Non-pigmented ciliary epithelial cell (primary cell): Measurements from ENCODE around the gene AKAP3.

ENCODE experiments used
- DNase-seq: peaks from one replicate; pipeline ENCODE4 v3.0.0-alpha.2; 2010; ENCODE audit warnings: low read depth

Gene AKAP3

DNA sequence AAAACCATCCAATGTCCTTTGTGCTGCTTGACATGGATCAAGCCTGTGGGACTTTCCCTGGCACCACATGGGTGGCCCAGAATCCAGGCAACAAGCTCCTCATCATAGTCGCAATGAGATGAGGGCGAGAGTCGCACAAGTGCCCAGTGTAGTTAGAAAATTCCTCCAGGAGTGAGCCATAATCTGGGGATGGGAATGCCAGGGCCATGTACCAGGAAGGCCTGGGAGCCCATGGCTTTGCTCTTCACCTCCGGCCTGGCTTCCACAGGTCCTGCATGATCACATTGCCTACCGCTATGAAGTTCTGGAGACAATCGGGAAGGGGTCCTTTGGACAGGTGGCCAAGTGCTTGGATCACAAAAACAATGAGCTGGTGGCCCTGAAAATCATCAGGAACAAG lies 53.0 kb downstream of the AKAP3 start:
- no peak for DNase-seq

DNA sequence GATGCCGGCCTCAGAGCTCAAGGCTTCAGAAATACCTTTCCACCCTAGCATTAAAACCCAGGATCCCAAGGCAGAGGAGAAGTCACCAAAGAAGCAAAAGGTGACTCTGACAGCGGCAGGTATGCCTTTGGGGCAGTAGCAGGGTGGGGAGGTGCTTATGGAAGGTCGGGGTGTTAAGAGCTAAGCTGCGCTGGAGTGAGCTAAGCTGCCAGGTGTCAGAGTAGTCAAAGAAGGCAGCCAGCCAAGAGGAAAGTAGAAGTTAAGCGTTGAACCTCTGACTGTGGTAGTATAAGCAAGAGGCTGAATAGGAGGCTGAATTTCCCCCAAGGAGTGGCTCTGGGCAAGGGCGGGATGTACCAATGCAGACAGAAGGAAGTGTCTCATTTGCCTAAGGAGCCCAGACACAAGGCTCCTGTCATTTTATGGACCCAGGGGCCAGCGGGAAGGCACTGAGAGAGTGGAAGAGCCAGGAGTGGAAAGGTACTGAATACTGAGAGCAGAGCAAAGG lies 57.6 kb downstream of the AKAP3 start:
- DNase-seq: no peak

DNA sequence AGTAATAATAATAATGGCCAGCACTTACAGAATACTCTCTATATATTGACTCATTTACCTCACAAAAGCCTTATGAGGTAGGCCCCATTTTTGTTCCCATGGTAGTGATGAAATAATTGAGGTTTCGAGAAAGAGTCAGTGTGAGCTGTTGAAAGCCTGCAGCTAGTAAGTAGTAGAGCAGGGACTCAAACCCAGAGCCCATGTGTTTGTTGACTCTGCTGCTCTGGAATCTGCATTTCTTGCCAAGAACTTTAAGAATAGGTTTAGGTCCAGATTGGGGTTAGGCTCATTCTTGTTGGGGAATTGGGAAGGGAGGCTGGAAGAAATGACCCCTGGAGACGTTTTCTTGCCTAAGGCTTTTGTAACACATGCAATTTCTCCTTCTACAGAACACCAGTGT lies 58.9 kb downstream of the AKAP3 start:
- DNase-seq: no peak

DNA sequence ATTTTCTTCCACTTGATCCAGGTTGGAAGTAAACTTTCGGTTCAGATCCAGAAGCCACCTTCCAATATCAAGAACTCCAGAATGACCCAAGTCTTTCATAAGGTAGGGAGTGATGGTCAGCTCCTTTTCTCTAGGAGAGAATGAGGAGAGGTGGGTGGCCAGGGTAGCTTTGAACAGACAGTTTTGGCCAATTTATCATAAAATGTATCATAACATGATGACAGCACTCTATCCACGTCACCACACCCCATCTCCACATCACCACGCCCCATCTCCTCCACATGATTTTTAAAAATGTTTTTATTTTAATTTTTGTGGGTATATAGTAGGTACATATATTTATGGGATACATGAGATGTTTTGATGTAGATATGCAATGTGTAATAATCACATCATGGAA lies 59.9 kb downstream of the AKAP3 start:
- no peak for DNase-seq

DNA sequence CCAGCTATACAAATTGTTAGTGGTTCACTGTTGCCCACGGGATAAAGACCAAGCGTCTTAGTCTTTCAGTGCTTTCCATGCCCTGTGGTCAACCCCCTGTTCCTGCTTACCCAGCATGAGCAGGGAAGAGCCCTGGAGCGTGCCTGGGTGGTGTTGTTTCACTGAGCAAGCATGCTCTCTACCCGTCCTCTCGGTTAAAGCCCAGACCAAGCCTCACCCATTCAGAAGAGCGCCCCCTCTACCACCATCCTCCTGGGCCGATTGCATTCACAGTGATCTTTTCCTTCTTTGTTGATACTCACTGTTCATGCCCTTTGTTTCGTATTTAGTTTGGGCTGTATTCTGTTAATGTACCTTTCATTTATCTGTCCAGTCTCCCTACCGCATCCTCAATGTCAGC lies 61.7 kb downstream of the AKAP3 start:
- DNase-seq: no peak

DNA sequence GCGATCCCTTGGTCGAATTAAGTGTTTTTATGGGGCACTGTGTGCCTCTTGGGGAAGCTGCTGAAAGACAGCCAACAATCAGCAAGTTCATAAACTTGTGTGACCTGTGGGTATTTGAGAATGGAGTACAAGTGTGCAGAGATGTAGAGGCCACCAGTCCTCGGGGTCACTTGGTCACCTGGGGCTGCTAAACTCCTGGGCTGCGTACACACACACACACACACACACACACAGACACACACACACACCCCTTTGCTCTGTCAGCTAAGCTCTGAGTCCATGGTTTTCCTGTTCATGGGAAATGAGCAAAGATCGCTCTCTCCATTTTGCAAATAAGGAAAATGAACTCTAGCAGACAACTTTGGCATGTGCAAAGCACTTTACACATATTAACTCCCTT lies 62.4 kb downstream of the AKAP3 start:
- DNase-seq: no peak

DNA sequence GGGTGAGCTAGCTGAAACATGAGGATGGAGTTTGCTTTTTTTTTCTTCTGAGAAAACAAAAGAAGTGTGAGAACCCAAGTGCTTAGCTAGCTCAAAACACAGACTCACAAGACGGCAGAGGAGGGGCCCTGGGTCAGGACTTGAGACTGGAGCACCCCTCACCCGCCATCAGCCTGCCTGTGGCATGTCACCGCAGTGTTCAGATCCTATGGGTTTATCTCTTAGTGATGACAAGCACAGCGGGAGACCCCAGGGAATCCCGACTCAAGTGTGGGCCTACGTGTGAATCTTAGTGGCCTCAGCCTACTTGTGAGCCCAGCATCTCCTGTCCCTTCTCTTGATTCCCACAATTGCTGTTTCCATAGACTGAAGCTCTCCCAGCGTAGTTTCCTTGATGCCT lies 64.0 kb downstream of the AKAP3 start:
- no peak for DNase-seq

DNA sequence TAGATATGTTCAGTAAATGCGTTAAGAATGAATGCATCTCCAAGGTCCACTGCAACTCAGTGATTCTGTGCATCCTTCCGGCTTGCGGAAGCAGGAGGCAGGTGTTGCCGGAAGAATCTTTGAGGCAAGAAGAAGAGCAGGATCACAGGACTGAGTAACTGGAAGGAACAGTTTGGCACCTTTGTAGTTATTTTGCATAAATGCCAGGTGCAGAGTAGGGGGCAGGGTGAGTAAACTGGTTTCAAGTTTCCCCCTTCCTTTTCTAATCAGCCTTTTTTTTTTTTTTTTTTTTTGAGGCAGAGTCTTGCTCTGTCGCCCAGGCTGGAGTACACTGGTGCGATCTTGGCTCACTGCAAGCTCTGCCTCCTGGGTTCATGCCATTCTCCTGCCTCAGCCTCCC lies 64.6 kb downstream of the AKAP3 start:
- no peak for DNase-seq

DNA sequence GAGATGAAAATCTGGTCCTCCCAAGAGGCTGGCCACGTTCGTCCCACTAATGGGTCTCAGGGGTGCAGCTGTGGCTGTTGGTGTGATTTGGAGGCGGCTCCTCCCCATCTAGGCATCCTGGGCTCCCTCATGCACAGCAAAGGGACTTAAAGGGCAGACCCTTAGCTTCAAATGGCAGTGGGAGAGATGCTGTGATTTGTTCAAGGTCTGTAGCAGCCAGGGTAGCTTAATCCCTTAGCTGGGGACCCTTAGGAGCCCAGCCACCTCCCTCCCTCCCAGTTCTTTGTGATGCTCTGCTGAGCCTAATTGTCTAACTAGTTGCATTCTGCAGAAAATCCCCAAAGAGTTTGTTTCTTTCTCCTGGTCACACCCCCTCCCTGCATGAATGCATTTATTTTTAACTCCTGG lies 68.6 kb downstream of the AKAP3 start:
- DNase-seq: no peak

DNA sequence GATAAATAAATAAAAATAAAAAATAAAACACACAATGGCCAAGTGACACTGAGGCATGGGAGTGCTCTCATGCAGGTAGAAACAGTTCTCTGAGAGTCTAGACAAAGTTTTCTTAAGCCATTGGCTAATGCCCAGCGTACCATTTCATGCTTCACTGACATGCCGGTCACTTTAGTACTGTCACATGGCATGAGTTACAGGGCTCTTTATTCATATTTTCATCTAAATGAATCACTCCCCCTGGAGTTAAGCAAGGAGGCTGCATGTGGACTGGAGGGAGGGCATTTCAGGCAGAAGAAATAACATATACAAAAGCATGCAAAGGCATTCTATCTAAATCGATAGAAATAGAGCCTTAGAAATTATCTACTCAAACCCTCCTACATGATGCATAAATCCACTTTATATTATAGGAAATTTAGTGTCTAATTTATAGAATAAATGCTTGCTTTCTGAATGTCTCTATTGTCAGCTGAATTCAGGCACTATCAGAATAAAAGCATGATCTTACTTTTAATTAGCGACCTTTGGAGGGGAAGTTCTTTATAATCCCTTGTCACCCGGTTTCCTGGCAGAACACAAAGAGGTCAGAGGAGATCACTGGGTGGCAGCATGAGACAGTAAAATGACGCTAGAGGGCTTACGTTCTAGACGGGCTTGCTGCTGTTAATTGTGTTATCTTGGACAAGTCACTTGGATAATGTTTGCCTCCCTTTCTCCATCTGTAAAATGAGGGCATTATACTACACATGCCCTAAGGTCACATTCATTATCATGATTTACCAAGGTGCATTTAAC lies 69.3 kb downstream of the AKAP3 start:
- DNase-seq: no peak

DNA sequence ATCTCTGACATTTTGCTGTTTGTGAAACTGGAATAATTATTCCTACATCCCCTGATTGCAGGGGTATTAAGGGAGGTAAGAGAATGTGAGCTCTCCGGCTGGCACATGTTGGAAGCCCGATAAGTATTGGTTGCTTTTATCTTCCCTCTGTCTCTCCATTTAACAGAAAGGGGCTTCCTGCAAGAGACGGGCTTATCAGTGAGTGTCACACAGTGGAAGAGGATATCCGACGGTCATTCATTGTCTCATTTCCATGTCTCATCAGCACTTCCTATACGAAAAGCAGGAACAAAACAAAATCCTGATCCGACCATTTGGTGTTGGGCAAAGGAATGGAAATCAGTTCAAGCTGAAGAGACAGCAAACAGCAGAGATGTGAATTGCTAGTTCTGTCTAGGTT lies 76.2 kb downstream of the AKAP3 start:
- DNase-seq: no peak

DNA sequence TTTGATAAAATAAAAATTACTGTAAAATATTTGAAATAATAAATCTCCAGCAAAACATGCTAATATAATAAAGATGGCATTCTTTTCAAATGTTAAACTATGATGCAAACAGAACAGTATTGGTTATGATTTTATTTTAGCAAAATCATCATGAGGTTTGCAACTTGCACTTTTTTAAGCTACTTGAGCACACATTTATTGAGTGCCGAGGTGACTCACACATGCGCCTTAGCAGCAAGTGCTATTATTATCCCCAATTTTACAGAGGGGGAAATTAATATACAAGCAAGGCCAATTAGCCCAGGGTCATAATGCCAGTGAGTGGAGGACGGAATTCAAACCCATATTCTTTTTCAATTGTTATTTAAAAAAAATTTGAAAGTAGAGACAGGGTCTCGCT lies 79.6 kb downstream of the AKAP3 start:
- DNase-seq: no peak

DNA sequence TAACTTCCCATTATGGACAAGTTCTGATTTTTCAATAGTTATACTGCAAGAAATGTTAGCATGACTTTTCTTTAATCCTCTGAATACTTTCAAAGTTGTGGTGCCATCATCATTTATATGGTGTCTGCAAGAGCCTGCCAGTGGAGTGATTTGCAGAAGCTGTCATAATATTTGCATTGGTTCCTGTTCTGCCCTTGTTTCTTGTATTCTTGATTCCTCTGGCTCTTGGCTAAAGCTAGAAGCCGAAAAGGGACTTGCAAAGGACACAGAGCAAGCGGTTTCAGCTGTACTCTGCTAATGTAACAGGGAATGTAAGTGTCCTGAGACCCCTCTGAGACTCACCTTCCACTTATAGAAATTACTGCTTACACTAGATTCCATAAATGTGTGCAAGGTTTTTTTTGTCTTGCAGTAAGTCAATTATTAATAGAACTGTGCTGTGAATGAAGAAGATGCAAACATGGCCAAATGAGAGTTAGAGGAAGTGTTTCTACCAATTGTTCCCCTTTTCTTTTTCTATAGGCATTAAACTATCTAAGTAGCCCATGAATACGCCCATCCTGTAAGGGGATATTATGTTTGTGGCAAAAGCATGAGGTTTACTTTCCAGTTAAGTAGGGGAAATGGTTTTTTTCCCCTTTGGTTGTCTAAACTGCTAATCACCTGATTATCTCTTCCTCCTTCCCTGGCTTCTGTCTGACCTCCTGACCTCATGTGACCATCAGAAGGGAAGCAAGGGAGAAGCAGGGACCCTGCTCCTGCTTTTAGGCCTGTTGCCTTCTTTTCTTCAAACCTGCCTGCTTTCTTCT lies 81.6 kb downstream of the AKAP3 start:
- DNase-seq: no peak

DNA sequence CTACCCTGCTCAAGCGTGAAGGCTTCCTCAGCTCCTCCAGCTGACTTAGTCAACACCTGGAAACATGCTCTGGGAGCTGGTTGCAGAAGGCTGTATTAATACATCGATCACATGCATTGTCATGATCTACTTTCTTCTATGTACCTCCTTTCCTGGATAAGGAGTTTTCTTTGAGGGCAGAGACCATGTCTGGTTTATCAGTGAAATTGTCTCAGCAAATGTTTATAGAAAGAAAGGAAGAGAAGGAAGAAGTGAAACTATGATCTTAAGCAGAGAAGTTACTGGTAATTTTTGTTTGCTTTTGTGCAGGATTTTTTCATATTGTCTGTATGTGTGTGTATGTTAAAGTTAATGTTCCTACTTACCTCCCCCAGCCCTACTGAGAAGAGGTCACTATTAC lies 82.4 kb downstream of the AKAP3 start:
- no peak for DNase-seq
